Stimulated activated CD8-positive, alpha-beta memory T cell treated with anti-CD3 and anti-CD28 coated beads, Interleukin-2, amount 100 ng/mL, for 48 hours (primary cell): ENCODE data around the gene CCDC154.

ENCODE experiments used
- DNase-seq, 2 donors: peaks; one replicate each; pipeline ENCODE4 v3.0.0-alpha.2; 2020; ENCODE audit warnings: low read depth in 2 of 2

CCDC154 gene

GRCh38 chr16:1438229-1439057 lies 5.9 kb downstream of the CCDC154 start:
- DNase-seq: no peak

GRCh38 chr16:1437606-1438005 lies 6.8 kb downstream of the CCDC154 start:
- DNase-seq: no peak

GRCh38 chr16:1436731-1437355 lies 7.5 kb downstream of the CCDC154 start:
- DNase-seq: no peak

GRCh38 chr16:1435921-1436697 lies 8.2 kb downstream of the CCDC154 start:
- DNase-seq: no peak

GRCh38 chr16:1434644-1435592 lies 9.4 kb downstream of the CCDC154 start:
- DNase-seq: no peak

- DNase-seq: no peak
These were observed 10.6 kb downstream of the CCDC154 start for GRCh38 chr16:1433756-1434155.

- no peak for DNase-seq
These were observed 11.1 kb downstream of the CCDC154 start for GRCh38 chr16:1433263-1433560.

- no peak for DNase-seq
These were observed 11.7 kb downstream of the CCDC154 start for GRCh38 chr16:1432388-1433262.

GRCh38 chr16:1431497-1432270 lies 12.7 kb downstream of the CCDC154 start:
- DNase-seq: no peak

- no peak for DNase-seq
These were observed 13.4 kb downstream of the CCDC154 start, which contains the start of gene PERCC1 for GRCh38 chr16:1430759-1431496. TSS of gene PERCC1 (plus strand) at chr16:1431078. CDS start at chr16:1432594, 1,516 bp downstream.

- no peak for DNase-seq
These were observed 14.1 kb downstream of the CCDC154 start for GRCh38 chr16:1430214-1430758.

GRCh38 chr16:1429631-1430030 lies 14.7 kb downstream of the CCDC154 start:
- DNase-seq: no peak

- DNase-seq: no peak
These were observed 15.3 kb downstream of the CCDC154 start for GRCh38 chr16:1429012-1429411.

GRCh38 chr16:1428511-1428910 lies 15.8 kb downstream of the CCDC154 start:
- peak; percentile 40 to 48 for DNase-seq

GRCh38 chr16:1427473-1428461 lies 16.6 kb downstream of the CCDC154 start:
- DNase-seq: no peak

- no peak for DNase-seq
These were observed 17.5 kb downstream of the CCDC154 start for GRCh38 chr16:1426734-1427471.
